NCI-H1930 (cell line): Measurements from ENCODE around the gene WDR7.

Source experiments
- DNase-seq, 2 experiments: peaks; one replicate each; lab custom pipeline; 2025; lab: John Stamatoyannopoulos, UW

Gene WDR7

DNA sequence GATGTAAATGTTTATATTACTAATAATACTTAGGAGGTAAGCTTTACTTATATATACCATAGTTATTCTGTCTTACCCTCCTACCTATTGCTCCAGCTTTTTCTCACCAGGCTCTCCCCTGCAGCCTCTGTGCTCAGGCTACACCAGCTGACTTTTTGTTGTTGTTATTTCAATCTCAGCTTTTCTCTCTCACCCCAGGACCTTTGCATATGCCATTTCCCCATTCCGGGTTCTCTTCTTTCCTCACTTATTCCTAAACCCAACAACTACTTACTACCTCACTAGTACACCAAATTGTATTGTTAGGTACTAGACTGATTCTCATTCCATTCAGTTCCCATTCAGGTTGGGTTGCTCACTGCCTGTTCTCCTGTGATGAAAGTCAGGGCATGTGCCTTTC is 339.5 kb downstream of the WDR7 start:
- DNase-seq, result no peak

DNA sequence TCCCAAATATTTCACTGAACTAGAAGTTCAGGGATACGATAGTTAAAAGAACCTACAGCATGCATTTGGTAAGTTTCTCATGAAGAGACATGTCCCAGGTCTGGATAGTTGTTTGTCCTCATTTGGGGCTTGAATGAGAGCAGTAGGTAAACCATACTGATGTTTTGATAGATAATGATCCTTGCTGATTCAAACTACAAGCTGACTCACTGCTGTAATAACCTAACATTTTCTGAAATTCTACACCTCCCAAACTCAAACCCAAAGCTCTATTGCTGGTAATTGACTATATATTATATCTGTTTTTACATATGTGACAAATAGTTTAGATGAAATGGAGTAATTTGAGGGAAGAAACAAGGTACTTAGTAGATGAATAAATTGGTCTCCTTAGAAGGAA is 341.6 kb downstream of the WDR7 start:
- peak; percentile 51 to 87 for DNase-seq

DNA sequence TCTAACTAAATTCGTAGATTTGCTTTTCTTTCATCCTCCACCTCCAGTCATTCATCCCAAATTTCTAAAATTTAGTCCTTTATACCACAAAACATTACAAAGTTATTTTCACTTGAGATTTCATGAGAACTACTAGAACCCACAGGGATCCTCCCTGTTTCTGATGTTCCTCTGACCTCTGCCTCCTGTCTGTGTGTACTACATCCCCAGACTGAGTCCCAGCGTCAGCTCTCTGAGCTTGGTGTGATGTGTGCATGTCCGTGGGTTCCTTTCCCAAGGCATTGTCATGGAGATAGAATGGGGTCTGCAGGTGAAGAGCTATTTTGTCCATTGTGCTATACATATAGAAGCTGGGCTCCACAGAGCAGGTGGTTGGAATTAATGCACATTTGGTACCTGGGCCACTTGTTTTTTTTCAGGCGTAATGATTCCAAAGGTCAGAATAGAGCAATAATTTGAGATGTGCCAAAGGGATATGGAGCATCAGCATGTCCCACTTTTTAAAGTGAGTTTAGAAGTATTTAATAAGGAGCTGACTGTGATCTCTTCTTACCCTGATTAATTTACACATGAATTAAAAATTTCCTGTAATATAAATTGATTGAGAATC is 344.5 kb downstream of the WDR7 start:
- peak in 1 of 2 experiments; percentile 81 for DNase-seq

DNA sequence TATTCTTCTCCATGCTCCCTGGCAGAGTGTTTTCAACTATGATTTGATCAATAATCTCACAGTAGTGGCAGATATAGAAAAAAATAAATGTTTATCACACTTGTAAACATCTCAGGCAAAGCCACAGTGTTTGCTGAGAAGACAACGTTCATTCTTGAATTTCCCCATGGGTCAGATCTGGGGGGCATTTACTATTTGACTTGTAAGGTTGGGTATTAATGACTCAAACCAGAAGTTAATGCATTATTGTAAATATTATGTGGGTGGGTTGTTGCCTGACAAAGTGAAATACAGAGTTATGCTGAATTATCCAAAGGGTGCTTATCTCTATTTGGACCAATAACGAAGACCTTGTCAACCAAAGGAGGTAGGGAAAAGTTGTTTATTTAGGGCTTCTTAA is 346.0 kb downstream of the WDR7 start:
- no peak for DNase-seq

DNA sequence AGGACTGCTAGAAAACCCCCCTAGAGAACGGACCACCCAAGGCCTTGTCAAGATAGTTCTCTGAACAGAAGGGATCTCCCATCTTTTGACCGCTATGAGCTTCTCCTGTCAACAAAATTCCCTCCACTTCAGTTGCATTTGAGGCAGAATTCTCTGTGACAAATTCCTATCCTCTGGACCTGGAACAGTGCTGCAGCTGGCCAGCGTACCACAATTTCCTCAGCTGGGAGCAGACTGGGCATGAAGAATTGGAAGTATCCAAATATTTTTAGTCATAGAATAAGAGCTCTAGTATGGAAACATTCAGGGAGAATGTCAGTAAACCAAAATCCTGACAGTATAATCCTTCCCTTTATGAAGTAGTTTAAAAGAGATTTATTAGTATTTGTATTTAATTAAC is 348.7 kb downstream of the WDR7 start:
- no peak for DNase-seq

DNA sequence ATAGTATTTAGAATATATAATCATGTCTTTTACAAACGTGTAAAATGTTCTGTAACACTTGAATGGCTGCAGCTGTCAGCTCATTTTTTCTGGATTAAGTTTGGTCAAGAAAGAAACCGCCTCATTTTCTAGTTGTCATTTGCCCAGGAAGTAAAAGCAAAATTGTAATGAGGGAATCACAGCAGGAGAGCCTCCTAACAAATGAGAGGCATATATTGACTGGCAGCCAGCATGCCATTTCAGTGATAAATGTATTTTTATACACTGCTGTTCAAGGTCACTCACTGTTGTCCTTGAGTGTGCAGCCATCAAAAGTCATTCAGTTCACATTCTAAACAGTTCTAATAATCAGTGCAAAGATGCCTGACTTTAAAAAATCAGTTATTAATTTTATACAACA is 351.5 kb downstream of the WDR7 start:
- peak; percentile 23 to 49 for DNase-seq

DNA sequence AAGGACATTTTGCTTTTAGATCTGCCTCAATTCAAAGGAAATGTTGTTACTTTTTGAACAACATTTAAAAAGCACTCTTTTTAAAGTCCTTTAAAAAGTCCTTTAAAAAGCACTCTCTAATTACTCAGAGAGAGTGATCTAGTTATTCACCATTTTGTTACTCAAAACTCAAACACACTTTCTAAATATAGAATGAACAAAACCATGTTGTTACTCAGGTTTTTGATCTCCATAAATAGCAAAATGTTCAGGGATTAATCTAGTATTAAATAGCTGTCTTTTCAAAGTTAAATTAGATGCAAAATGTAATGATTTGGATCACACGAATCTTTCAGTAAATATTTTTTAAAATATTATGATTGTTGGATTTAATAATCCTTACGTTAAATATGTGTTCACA is 352.2 kb downstream of the WDR7 start:
- DNase-seq, result no peak

DNA sequence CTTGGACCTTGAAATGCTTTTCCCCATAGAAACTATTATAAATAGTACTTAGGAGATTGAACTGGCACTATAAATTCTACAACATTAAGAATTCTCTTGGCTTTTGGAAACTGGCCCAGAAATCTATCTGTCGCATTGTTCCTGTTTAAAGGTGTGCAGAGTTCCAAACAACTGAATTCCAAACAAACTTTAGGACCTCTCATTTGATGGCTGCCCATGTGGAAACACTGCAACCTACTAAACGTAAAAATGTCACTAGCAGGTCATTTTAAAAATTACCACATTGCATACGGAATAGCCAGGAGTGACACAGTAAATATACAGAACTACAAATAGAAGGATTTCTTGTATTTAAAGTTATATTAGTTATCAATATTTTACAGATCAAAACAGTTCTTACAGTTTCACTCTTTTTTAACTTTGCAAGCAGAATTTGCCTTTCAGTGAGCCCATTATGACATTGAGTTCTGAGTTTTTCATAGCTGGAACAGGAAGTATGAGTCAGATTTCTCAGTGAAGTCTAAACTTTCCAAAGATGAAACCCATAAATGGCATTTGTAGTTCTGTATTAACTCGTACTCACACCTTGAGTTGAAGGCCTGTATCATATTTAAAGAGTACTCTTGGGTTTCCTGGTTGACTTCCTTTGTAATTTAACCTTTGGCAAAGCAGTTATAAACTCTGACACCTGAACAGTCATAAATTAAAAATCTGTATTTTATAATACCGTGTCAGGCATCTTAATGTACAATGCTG is 353.4 kb downstream of the WDR7 start:
- DNase-seq, result no peak

DNA sequence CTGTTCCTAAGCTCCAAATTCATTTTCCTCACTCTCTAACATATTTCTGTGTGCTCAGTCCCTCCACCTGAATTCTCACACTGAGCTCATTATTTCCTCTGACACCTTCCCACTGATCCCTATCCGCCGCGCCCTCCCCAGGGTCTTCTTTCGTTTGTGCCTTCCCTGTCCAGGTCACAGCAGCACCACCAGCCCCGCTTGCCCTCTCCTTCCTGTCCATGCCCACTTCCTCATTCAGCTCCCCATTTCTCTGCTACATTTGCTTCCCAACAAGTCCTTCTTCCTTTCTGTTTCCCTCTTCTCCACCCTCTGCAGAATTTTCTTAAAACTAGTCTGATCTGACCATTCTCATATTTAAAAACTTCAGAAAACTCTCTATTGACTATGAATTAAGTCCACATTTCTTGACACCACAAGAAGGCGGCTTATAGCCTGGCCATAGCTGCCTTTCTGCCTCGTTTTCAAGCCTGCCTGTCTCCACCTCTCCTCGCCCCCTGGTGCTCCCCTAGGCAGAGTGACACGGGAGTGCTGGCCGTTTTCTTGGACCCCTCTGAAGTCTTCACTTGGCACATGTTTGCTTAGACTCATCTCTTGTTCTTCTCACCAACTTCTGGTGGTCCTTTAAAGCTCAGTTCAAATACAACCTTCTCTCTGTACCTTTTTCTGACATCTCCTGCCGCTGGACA is 357.0 kb downstream of the WDR7 start:
- DNase-seq, result no peak

DNA sequence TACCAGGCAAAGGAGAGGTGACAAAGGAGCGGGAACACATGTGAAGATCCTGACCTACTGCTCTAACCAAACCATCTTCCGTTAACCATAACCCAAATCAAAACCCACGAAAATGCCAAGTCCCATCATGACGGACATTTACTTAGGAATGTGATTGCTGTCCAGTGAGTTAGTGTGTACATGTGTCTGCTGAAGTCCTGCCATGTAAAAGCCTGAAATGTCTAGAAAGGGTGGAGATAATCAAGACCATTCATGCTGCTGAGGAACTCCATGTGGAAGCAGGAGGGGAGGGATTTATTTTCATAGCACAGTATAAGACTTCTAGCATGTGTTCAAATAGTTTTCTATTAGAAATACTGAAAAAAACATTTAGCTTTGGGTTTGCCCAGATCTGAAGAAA is 358.7 kb downstream of the WDR7 start:
- no peak for DNase-seq

DNA sequence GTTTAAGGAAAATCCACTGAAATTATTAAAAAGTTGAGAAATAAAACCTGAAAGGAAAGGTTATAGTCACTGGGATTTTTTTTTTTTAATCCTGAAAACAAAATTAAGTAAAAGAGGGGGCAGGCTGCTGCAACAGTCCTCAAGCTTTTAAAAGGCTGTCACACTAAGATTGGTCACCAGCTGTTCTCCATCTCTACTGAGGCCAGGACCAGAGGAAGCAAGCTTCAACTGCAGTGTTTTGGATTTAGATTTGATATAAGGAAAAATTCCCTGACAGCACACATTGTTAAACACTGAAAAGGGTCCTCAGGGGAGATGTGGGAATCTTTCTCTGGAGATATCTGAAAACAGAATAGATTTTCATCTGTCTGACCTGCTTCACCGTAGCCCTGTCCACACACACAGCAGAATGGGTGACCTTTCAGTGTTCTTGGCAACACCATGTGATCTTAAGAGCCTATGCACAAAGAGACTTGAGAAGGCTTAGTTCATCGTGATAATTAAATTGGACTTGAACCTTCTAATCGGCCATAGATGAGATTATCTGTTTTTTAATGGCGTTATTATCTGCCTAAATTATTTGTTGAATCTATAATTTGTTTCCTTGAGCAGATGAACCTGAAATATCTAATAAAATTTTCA is 363.7 kb downstream of the WDR7 start:
- DNase-seq, result no peak

DNA sequence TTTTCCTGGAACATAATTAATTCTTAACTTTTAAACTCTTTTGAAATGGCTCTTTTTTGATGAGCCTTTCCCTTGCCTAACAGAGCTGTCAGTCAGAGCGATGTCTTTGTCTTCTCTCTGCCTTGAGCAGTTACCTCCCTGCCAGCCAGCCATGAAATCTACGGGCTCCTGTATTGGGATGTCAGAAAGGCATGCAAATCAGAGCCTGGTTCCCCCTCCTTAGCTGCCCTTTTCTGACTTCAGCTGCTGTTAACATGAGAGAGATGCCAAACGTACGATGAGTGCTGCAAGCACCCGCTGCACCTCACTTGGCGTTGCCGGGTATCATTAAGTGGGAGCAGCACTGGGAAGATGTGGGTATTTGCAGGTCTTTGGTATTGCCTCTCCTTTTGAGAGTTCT is 364.3 kb downstream of the WDR7 start:
- no peak for DNase-seq

DNA sequence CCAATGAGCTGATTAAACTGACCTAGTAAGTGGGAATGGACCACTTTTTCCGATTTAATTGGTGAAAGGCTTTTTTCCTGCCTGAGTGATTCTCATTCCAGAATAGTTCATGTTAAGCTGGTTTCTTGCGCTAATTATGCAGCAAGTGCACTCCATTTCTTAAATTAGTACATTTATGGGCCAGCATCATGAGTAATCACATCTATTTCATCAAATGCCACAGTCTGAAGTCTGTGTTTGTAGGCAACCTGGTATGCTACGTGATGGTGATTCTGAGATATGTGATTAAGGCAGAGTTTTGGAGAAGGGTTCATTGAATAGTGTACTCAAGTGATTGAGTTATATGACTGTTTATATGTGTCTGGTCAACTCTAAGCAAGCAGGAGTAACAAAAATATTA is 367.7 kb downstream of the WDR7 start:
- no peak for DNase-seq

DNA sequence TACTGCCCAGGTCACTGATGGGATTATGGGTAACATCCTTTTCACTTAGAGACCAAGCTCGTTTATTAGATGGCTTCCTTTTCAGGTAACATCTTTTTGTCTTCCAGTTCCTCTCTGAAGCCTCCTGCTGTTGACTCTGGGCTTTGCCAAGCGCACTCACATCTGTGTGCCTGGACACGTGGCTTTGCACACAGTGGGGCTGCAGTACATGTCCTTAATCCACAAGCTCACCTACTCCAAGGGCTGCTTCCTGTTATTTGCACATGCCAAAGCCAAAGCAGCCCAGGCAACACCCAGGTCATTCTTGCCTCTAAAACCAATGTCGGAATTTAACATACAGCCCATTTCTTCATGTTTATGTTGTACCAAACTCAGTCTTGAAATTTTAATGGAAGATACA is 371.6 kb downstream of the WDR7 start:
- DNase-seq, result no peak

DNA sequence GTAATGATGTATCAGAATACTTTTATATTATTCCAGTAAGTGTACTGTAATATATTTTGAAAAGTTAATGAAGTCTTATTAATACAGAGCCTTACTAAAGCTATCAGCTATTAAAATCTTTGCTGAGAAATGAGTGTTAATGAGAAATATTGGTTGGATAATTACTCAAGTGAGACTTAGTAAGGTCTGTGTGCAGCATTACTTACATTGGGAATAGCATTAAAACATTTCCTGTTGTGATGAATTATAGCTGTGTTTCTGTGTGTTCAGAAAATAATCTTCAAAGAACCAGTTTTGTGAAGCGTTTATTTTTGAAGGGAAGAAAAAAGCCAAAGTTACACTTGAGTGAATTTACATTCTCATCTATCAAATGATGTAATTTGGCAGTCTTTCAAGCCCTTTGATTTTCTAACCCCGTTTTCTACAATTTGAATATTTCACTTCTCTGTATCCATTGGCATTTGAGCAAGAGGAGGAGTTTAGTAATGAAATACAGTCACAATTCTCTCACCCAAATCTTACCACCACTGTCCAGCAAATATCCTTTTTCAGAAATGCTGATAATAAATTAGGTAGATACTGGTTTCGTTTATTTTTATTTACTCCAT is 372.2 kb downstream of the WDR7 start:
- no peak for DNase-seq

DNA sequence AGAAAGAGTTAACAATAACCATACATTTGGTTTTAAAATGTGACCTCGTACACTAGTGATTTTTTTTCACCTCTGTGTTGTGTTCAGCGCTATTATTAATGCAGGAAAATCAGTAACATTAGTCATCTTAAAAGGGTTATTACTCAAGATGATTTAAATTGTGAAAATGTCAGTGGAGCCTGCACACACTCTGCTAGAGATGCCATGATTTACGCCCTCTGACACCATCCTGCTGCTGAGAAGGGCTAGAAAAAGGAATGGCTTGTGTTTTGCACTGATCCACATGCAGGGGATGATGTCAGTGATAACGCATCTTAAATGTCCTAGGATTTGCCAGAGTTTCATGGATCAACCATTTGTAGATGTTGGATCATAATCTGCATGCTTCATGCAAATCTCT is 374.4 kb downstream of the WDR7 start:
- DNase-seq, result no peak

DNA sequence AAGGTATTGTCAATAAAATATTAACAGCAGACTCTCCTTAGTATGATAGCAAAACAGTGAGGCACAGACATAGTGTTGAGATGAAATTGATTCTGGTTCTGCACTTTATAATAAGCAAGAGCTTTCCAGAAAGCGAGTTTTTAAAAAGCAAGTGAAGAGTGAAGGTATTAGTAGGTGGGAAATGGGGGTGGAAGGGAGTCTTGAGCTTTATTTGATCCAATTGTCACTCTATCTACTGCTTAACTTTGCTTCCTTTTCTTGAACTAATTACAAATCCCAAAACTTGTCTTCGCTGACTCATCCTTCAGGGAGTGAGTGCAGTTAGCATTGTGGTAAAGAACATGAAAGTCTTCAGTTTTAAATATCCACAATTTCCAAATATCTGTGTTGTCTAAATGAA is 375.2 kb downstream of the WDR7 start:
- DNase-seq, result no peak

DNA sequence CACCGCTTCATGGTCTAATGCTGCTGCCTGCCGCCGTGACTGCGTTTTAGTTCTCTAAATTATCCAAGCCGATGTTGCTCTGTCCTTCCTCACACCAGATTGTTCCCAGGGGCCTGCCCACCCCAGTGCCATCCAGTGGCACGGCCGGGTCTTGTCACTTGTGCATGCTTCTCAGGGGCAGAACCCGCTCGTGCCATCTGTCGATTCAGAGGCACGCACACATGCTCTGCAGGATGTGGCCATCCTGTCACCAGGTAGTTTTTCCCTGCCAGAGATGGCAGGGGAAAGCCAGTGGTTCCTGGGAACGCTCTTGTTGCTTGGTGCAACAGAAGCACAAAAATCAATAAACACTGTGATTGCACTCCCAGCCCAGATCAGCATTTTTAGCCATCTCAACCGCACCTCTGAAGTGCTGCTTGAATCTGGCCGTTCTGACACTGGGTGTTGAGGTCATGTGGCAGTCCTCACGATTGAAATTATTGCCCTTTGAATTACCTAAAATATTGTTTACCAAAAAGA is 376.1 kb downstream of the WDR7 start:
- DNase-seq, result no peak

DNA sequence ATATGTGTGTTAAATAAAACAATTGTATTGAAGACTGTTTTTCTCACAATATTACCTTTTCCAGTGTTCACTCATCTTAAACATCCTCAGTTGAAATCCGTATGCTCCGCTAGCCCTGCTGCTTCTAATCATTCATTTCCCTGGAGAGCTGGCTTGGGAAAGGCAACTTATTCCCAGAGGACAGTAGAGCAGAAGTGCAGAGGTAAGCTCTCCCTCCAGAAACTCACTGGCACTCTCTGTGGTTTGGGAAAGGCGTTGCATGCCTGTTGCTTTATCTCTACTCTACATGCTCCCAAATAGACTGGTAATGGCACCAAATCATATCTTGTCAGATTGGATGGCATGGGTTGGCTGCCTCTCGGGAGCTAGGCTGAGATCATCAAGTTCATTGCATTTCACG is 378.6 kb downstream of the WDR7 start:
- DNase-seq, result peak in 1 of 2 experiments; percentile 22

DNA sequence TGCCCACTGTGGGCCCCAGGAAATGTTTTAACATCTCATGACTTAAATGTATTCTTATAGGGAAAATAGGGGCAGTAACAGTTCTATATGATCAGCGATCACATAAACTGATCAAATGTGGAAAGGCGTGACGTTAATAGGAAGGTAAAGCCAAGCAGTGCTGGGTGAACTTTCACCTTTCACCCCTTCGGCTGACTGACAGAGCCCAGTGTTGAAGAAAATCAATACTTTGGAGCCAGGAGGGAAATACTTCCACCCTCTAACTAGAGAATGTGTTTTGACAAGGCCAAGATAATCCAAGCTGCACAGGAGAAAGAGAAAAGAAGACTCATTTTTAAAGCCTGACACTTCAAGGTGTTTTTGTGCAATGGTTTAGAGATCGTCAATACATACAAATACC is 379.3 kb downstream of the WDR7 start:
- no peak for DNase-seq

DNA sequence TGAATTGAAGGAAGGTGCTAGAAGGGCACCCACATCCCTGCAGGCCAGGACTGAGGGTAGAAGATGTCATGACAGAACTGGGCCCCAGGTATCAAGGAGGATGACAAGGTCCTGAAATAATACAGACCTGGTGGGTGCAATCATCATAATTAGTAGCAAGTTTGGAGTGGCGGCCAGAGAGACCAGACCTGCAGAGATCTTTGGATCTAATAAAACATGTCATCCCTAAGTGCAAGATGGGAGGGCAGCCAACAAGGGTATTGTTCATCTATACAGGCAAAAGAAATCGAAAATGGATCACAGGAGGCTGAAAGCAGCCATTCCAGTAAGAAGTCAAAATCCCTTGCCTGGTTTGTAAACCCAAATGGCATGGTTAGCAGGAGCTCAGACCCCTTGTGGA is 384.4 kb downstream of the WDR7 start:
- no peak for DNase-seq

DNA sequence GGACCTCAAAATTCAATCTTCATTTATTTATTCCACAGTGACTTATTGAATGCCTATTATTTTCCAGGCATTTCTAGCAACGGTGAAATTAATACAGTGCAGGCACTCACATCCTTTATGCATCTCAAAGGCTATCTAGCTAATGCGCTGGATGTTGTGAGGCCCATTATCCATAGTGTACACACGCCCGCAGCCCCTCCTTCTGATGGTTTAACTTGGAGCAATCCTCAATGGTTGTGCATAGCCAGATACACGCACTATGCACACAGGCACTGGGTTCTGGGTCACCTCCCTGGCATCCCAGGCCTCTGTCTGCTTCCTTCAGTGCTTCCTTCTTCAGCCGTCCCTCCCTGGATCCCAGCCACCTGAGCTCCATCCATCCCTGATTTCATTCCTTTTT is 387.2 kb downstream of the WDR7 start:
- no peak for DNase-seq
